NCI-H82 treated with DMSO at 0.1 percent for 48 hours (cell line): ENCODE data around the gene STK24.

ENCODE experiments used
- DNase-seq: peaks from one replicate; lab custom pipeline; 2025; ENCODE audit not compliant: unreplicated experiment; lab: John Stamatoyannopoulos, UW

Gene STK24

GRCh38 chr13:98557937-98558792 is 18.7 kb downstream of the STK24 start:
- no peak for DNase-seq

GRCh38 chr13:98556968-98557631 is 19.8 kb downstream of the STK24 start:
- no peak for DNase-seq

GRCh38 chr13:98556142-98556816 is 20.6 kb downstream of the STK24 start:
- no peak for DNase-seq

GRCh38 chr13:98549728-98550317 is 27.1 kb downstream of the STK24 start:
- no peak for DNase-seq

GRCh38 chr13:98549006-98549727 is 27.7 kb downstream of the STK24 start:
- DNase-seq, result no peak

GRCh38 chr13:98548230-98548629 is 28.7 kb downstream of the STK24 start:
- no peak for DNase-seq

- no peak for DNase-seq
Observed at GRCh38 chr13:98547455-98547854, 29.5 kb downstream of the STK24 start.

GRCh38 chr13:98546402-98546801 is 30.5 kb downstream of the STK24 start:
- DNase-seq, result no peak

GRCh38 chr13:98544104-98544710 is 32.7 kb downstream of the STK24 start:
- no peak for DNase-seq

GRCh38 chr13:98543378-98544103 is 33.4 kb downstream of the STK24 start:
- DNase-seq, result no peak

- DNase-seq, result no peak
Observed at GRCh38 chr13:98542568-98543377, 34.1 kb downstream of the STK24 start.

- no peak for DNase-seq
Observed at GRCh38 chr13:98541701-98542203, 35.2 kb downstream of the STK24 start.

GRCh38 chr13:98541191-98541590 is 35.7 kb downstream of the STK24 start:
- DNase-seq, result no peak

- DNase-seq, result no peak
Observed at GRCh38 chr13:98540476-98540875, 36.4 kb downstream of the STK24 start.

- DNase-seq, result no peak
Observed at GRCh38 chr13:98539666-98540065, 37.2 kb downstream of the STK24 start.

- DNase-seq, result no peak
Observed at GRCh38 chr13:98538876-98539275, 38.0 kb downstream of the STK24 start.

- no peak for DNase-seq
Observed at GRCh38 chr13:98537740-98538139, 39.2 kb downstream of the STK24 start.

- no peak for DNase-seq
Observed at GRCh38 chr13:98537306-98537705, 39.6 kb downstream of the STK24 start.

GRCh38 chr13:98536729-98537128 is 40.2 kb downstream of the STK24 start:
- no peak for DNase-seq
